GM12892 (cell line): ENCODE measurements around the gene SLC7A6OS.

Experiments used
- POLR2A ChIP-seq: IDR thresholded peaks from 2 replicates; pipeline ENCODE4 v1.6.1; 2011; ENCODE audit warnings: low read depth, low read length, control low read depth
- POLR2AphosphoS5 ChIP-seq: IDR thresholded peaks from 2 replicates; pipeline ENCODE4 v1.6.1; 2011; ENCODE audit warnings: low read depth, low read length, control low read depth
- TAF1 ChIP-seq: IDR thresholded peaks from 2 replicates; pipeline ENCODE4 v1.6.1; 2011; ENCODE audit warnings: low read depth, mild to moderate bottlenecking, control low read depth, low read length, borderline replicate concordance

DNA sequence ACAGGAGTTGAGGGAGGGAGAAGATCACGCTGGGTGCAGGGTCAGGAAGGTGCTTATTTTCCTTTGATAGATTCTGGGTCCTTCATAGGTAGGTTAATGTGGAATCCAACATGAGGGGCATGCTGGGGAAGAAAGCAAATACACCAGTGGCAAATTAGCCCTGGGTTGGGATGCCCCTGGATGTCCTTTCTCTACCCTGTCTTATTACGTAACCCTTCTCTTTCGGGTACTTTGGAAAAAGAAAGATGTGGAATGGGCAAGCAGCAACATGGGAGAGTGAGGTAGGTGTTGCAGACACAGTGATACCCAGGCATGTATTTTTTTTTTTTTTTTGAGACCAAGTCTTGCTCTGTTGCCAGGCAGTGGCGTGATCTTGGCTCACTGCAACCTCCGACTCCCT is 37.3 kb downstream of the SLC7A6OS start:
- TF ChIP-seq POLR2AphosphoS5 (no peak), TAF1 (no peak), POLR2A (no peak)
